HG03460 (cell line): Measurements from ENCODE around the gene CFAP70.

Experiments
- ATAC-seq: cut with Tn5 transposase; IDR thresholded peaks from one replicate; pipeline ENCODE4 v1.9.1; 2021; ENCODE audit not compliant: unreplicated experiment

The CFAP70 gene

DNA sequence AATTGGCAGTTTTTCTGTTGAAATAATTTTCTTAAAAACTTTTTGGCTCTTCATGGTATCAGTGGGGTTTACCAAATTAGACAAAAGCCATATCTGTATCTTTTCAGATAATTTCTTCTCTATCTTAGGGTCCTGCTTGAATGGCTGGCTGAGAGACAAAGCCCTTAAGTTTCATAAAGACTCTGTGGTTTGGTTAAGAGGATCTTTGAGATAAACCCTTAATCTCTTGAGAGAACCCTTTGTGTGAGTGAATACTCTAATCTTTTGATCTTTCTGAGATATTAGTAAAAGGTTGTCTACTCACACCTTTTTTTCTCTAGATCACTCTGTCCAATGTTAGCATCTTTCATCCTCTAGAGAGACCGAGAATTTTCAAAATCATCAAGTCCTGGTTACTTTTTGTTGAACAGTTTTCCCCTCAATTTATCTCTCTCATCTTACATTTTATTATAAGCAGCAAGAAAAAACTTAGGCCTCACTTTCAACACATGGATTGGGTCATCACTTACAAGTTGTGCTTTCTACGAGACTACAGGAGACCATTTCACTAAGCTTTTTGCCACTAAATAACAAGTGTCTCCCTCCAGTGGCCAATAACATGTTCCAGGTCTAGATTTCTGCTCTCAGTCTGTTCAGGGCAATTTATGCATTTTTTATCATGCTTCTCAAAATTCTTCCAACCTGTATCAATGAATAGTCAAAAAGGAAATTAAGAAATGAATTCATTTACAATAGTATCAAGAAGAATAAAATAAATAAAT is 140.1 kb downstream of the CFAP70 start:
- ATAC-seq, result no peak

GRCh38 chr10:73217628-73218027 is 141.0 kb downstream of the CFAP70 start:
- ATAC-seq, result no peak

- no peak for ATAC-seq
Observed at GRCh38 chr10:73215749-73216148, 142.9 kb downstream of the CFAP70 start.

DNA sequence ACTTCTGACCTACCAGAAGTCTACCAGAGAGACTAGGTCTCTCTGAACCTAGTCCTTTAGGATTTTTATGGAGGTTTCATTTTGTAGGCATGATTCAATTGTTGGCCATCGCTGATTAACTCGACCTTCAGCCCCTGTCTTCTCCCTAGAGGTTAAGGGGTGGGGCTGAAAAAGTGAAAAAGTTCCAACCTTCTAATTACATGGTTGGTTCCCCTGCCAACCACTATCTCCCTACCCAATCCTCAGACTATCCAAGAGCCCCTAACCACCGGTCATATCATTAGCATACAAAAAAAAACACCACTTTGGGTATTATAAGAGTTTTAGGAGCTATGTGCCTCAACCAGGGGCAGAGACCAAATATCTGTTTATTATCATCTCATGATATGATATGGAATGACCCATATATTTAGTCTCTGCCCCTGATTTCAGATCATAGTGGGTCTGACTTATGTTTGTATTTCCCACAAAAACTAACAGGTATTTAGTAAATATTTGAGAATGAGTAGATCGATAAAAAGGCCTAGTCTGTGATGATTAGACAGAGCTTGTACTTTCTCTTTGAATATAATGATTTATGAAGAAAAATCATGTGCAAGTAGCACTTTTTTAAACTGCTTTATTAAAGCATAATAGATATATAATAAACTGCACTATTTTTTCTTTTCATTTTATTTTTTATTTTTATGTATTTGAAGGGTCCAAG is 147.4 kb downstream of the CFAP70 start:
- ATAC-seq, result no peak

DNA sequence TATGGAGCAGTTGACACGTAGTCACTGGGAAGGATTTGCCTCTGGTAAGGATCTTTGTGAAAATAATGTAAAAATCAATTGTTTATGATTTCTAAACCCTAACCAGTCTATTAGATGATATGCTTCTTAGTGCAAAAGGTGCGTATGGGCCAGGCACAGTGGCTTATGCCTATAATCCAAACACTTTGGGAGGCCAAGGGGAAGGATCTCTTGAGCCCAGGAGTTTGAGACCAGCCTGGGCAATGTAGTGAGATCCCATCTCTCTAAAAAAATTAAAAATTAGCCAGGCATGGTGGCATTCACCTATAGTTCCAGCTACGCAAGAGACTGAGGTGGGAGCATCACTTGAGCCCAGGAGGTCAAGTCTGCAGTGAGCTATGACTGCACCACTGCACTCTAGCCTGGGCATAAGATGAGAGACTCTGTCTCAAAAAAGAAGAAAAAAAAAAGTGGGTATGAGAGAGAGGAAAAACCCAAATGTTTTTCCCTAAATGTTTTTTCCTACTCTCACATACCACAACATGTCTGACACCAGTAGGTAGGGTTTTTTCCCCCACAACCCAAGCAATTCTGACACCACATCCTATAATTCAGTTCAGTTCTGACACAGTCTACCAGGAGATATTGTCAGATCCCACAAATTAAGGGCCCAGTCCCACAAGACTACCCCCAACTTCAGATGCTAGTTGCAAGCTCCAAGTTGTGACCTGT is 148.1 kb downstream of the CFAP70 start:
- ATAC-seq, result no peak

- no peak for ATAC-seq
Observed at GRCh38 chr10:73209705-73210104, 149.0 kb downstream of the CFAP70 start.

DNA sequence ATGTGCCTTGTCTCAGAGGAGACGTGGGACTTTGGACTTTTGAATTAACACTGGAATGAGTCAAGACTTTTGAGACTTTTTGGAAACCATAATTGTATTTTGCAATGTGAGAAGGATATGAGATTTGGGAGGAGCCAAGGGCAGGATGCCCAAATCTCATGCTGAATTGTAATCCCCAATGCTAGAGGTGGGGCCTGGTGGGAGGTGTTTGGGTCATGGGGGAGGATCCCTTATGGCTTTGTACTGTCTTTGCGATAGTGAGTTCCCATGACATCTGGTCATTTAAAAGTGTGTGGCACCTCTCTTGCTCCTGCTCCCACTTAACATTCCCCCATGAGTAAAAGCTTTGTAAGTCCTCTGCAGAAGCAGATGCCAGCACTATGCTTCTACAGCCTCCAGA is 150.8 kb downstream of the CFAP70 start:
- no peak for ATAC-seq

GRCh38 chr10:73206385-73206784 is 152.3 kb downstream of the CFAP70 start:
- no peak for ATAC-seq

GRCh38 chr10:73205890-73206289 is 152.8 kb downstream of the CFAP70 start:
- ATAC-seq, result no peak

DNA sequence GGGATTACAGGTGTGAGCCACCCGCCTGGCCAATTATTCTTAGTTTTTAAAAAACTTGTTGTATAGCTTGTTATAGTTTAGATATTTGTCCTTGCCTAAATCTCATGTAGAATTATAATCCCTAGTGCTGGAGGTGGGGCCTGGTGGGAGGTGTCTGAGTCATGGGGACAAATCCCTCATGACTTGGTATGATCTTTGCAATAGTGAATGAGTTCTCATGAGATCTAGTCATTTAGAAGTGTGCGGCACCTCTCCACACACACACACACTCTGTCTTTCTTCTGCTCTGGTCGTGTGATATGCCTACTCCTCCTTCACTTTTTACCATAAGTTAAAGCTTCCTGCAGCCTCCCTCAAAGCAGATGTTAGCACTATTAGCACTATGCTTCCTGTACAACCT is 153.6 kb downstream of the CFAP70 start:
- no peak for ATAC-seq
